Sigmoid colon (tissue), 7 donors: ENCODE data around the gene LCE2D. TPM values are rescaled to one million over a fixed set of nuclear protein-coding genes. Genes with fewer than 3 reads are reported as not detected.

Experiments used
- DNase-seq: peaks from one replicate; pipeline ENCODE4 v3.0.0-alpha.2; 2019
- H3K27ac ChIP-seq, 4 donors: fragments of 200-600 bp; sonication (generic); one replicate each; pipeline ENCODE4 v1.5.1; 2016 to 2019; ENCODE audit warnings: mild to moderate bottlenecking in 1 of 4
- H3K27me3 ChIP-seq, 3 donors: fragments of 200-600 bp; sonication (generic); one replicate each; pipeline ENCODE4 v1.5.1; 2019; ENCODE audit warnings: mild to moderate bottlenecking in 1 of 3
- H3K36me3 ChIP-seq, 4 donors: fragments of 200-600 bp; sonication (generic); one replicate each; pipeline ENCODE4 v1.5.1; 2016 to 2019
- H3K4me1 ChIP-seq, 4 donors: fragments of 200-600 bp; sonication (generic); one replicate each; pipeline ENCODE4 v1.5.1; 2017 to 2019
- H3K4me3 ChIP-seq, 4 donors: fragments of 200-600 bp; sonication (generic); one replicate each; pipeline ENCODE4 v1.5.1; 2017 to 2019; ENCODE audit warnings: mild to moderate bottlenecking in 2 of 4, moderate library complexity in 1 of 4
- H3K9me3 ChIP-seq, 4 donors: fragments of 200-600 bp in 3 of 4; sonication (generic) in 3 of 4; one replicate each; pipeline versions ENCODE4 v1.5.1 to v1.6.1; 2013 to 2019
- CTCF ChIP-seq, 4 experiments: fragments of 450-650 bp in 3 of 4; fragments of 200-600 bp in 1 of 4; IDR thresholded peaks; one replicate each; pipeline ENCODE4 v1.5.1; 2016 to 2019; ENCODE audit warnings: antibody characterized with exemption in 4 of 4, mild to moderate bottlenecking in 3 of 4, moderate library complexity in 2 of 4
- EP300 ChIP-seq, 4 donors: sonication (generic); formaldehyde crosslinking; IDR thresholded peaks; one replicate each; pipeline ENCODE4 v1.6.1; 2017; ENCODE audit warnings: antibody characterized with exemption in 4 of 4
- POLR2A ChIP-seq, 2 donors: fragments of 450-650 bp; IDR thresholded peaks; one replicate each; pipeline ENCODE4 v1.6.1; 2016; ENCODE audit warnings: antibody characterized with exemption in 2 of 2, mild to moderate bottlenecking in 2 of 2, moderate library complexity in 2 of 2
- POLR2AphosphoS5 ChIP-seq, 4 donors: sonication (generic); formaldehyde crosslinking; IDR thresholded peaks; one replicate each; pipeline ENCODE4 v1.6.1; 2017; ENCODE audit warnings: antibody characterized with exemption in 4 of 4
- WGBS, 2 donors: extraction: QIAGEN DNeasy Blood & Tissue Kit; methylation state at CpG; one replicate each; pipeline ENCODE4 v1.1.7; 2013; 5-methylcytosine and 5-hydroxymethylcytosine counted together
- intact Hi-C: fragments of 100-400 bp; cut with DNase I; formaldehyde crosslinking; loops from one replicate; pipeline ENCODE4 v1.15.1; 2023
- polyA plus RNA-seq, 3 donors: library from polyadenylated mRNA; stranded (reverse); fragments of 200-250 nt; gene quantifications; one replicate each; pipeline ENCODE4 v1.2.3, GENCODE V29; 2013
- total RNA-seq, 4 donors: library from RNA; depleted of rRNA; stranded (reverse); fragments of >200 nt; gene quantifications; one replicate each; pipeline ENCODE4 v1.1.0, GENCODE V29; 2016
- donor health status: healthy with polysubstance abuse.
- donor health status: Bipolar disorder and iron deficiency.
- donor health status: healthy.

Gene LCE2D
- total RNA-seq (not detected), polyA plus RNA-seq (not detected)

GRCh38 chr1:152663098-152663497, at the start of gene LCE2D:
Gene LCE2D, plus strand, starts transcription at chr1:152663380. Its CDS starts 726 bp downstream, at chr1:152664106.
- DNase-seq, result no peak
- intact Hi-C loops, result no loop called here
- no peaks in the 10 kb centered on the region for H3K27me3 ChIP-seq

GRCh38 chr1:152613511-152613910, 49.7 kb upstream of the LCE2D start, which contains the start of gene LCE3B:
Gene LCE3B, plus strand, starts transcription at chr1:152613811. Its CDS starts 0 bp downstream, at chr1:152613811.
- TF ChIP-seq EP300 (IDR thresholded peaks at IDR 0.05) (no peak), POLR2AphosphoS5 (IDR thresholded peaks at IDR 0.05) (no peak), POLR2A (IDR thresholded peaks at IDR 0.05) (no peak), CTCF (IDR thresholded peaks at IDR 0.05) (no peak)
- WGBS, 2 donors, result 85 to 89% methylated on average over 1 of the region's 1 CpG
- intact Hi-C loops, result no loop called here
- Histone ChIP-seq H3K4me3 (no peak within 1 kb of the TSS), H3K27ac (no peak within 1 kb of the TSS), H3K4me1 (no peaks in the 10 kb centered on the region), H3K9me3 (peaks cover 0 to 5% (median 4%) of the 10 kb centered on the region in 4 donors), H3K36me3 (no peaks in the 10 kb centered on the region), H3K27me3 (no peaks in the 10 kb centered on the region)
- no peak for DNase-seq

More at GRCh38 chr1:152663098-152663497, at the start of gene LCE2D:
- Histone ChIP-seq H3K4me1 (no peaks in the 10 kb centered on the region), H3K36me3 (no peaks in the 10 kb centered on the region), H3K4me3 (no peak within 1 kb of the TSS), H3K27ac (no peak within 1 kb of the TSS), H3K9me3 (no peaks in the 10 kb centered on the region)
- WGBS, 2 donors, result 51 to 61% methylated on average over 3 of the region's 3 CpGs
- TF ChIP-seq POLR2A (IDR thresholded peaks at IDR 0.05) (no peak), POLR2AphosphoS5 (IDR thresholded peaks at IDR 0.05) (no peak), CTCF (IDR thresholded peaks at IDR 0.05) (no peak), EP300 (IDR thresholded peaks at IDR 0.05) (no peak)

- WGBS, 2 donors, result 54 to 77% methylated on average over 3 of the region's 3 CpGs
- intact Hi-C loops, result loop anchor here (5.0 kb wide), 1 partner anchor 40 kb away; the partner anchor contains the start of gene LCE3D
- H3K27ac ChIP-seq, result no peak overlapping the region
These were observed 41.2 kb upstream of the LCE2D start for GRCh38 chr1:152621993-152622392.

GRCh38 chr1:152622803-152623202, 40.4 kb upstream of the LCE2D start, which contains the start of gene LCE3A:
Gene LCE3A, minus strand, starts transcription at chr1:152623103. Its CDS starts 0 bp downstream, at chr1:152623103.
- DNase-seq, result no peak
- peaks cover 0 to 6% (median 0%) of the 10 kb centered on the region in 3 donors for H3K27me3 ChIP-seq
- intact Hi-C loops, result loop anchor here (5.0 kb wide), 1 partner anchor 41 kb away; the partner anchor contains the start of gene LCE3D
- H3K27ac ChIP-seq, result no peak within 1 kb of the TSS
- H3K9me3 ChIP-seq, result peaks cover 0 to 11% (median 7%) of the 10 kb centered on the region in 4 donors
- no peak within 1 kb of the TSS for H3K4me3 ChIP-seq
- H3K36me3 ChIP-seq, result no peaks in the 10 kb centered on the region
- WGBS, 2 donors, result 47 to 62% methylated on average over 10 of the region's 10 CpGs
- TF ChIP-seq POLR2A (IDR thresholded peaks at IDR 0.05), result no peak
- no peak for TF ChIP-seq EP300 (IDR thresholded peaks at IDR 0.05)
- no peak for TF ChIP-seq POLR2AphosphoS5 (IDR thresholded peaks at IDR 0.05)
- TF ChIP-seq CTCF (IDR thresholded peaks at IDR 0.05), result no peak
- H3K4me1 ChIP-seq, result no peaks in the 10 kb centered on the region

More at GRCh38 chr1:152621993-152622392, 41.2 kb upstream of the LCE2D start:
- no peak for TF ChIP-seq EP300 (IDR thresholded peaks at IDR 0.05)
- TF ChIP-seq POLR2AphosphoS5 (IDR thresholded peaks at IDR 0.05), result no peak
- TF ChIP-seq POLR2A (IDR thresholded peaks at IDR 0.05), result no peak
- no peak for TF ChIP-seq CTCF (IDR thresholded peaks at IDR 0.05)
- no peak for DNase-seq
- H3K4me3 ChIP-seq, result no peak overlapping the region
- H3K36me3 ChIP-seq, result no peaks in the 10 kb centered on the region
- peaks cover 0 to 15% (median 9%) of the 10 kb centered on the region in 4 donors for H3K9me3 ChIP-seq
- H3K27me3 ChIP-seq, result peaks cover 0 to 6% (median 0%) of the 10 kb centered on the region in 3 donors
- no peaks in the 10 kb centered on the region for H3K4me1 ChIP-seq
